ENCODE results near the gene CTDSPL.

DNA sequence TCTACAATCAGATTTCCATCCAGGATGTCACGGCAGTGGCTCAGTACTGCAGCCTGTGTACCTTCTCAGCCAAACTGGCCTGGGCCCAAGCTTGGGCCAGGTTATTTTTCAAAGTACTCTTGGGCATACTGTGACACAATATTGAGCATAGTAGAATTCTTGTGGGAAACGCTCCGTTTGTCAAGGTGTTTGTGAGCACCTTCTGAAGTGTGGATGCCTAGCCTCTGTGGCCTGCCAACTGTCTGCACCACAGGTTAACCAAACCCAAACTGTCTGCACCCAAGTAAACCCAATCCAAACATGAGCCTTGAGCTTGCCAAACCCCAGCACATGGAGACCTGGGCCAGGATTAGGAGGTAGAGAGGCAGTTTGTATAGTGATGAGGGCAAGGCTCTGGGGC is 25.4 kb downstream of the CTDSPL start:
- TF ChIP-seq, protein P1, sequence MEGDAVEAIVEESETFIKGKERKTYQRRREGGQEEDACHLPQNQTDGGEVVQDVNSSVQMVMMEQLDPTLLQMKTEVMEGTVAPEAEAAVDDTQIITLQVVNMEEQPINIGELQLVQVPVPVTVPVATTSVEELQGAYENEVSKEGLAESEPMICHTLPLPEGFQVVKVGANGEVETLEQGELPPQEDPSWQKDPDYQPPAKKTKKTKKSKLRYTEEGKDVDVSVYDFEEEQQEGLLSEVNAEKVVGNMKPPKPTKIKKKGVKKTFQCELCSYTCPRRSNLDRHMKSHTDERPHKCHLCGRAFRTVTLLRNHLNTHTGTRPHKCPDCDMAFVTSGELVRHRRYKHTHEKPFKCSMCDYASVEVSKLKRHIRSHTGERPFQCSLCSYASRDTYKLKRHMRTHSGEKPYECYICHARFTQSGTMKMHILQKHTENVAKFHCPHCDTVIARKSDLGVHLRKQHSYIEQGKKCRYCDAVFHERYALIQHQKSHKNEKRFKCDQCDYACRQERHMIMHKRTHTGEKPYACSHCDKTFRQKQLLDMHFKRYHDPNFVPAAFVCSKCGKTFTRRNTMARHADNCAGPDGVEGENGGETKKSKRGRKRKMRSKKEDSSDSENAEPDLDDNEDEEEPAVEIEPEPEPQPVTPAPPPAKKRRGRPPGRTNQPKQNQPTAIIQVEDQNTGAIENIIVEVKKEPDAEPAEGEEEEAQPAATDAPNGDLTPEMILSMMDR (IDR thresholded peaks at IDR 0.05), result no peak
- TF ChIP-seq EZH2 (IDR thresholded peaks at IDR 0.05), result no peak

Measured in neural progenitor cell (in vitro differentiated cells).